HG03039 (cell line): Measurements from ENCODE around the gene NAA80.

Experiments
- ATAC-seq: cut with Tn5 transposase; IDR thresholded peaks from one replicate; pipeline ENCODE4 v1.9.1; 2021; ENCODE audit warnings: mild to moderate bottlenecking, moderate library complexity; ENCODE audit not compliant: unreplicated experiment

NAA80 gene

DNA sequence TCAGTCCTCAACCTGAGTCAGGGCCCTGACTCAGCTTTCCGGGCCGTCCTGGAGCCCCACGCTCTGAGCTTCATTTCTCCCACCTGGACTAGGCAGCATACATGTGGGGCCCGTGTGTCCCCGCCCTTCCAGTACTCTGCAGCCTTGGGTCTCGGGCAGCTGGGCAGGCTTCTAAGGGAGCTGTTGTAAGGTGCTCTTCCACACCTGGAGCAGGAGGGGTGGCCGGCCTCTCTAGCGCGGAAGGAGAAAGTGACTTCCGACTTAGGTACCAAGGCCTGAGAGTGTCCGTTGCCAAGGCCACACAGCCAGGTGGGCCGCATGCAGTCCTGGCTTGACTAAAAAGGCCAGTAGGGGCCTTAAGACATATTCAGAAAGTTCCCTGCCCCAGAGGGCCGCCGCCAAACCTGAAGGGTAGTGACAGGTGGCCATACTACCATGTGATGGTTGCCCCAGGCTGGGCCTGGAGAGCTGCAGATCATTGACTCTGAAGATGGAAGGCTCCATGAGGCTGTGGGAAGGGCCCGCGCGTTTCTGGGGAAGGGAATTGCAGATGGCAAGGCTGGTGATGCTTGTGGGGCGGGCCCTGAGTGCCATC is 39.7 kb downstream of the NAA80 start:
- peak; percentile 4 for ATAC-seq

DNA sequence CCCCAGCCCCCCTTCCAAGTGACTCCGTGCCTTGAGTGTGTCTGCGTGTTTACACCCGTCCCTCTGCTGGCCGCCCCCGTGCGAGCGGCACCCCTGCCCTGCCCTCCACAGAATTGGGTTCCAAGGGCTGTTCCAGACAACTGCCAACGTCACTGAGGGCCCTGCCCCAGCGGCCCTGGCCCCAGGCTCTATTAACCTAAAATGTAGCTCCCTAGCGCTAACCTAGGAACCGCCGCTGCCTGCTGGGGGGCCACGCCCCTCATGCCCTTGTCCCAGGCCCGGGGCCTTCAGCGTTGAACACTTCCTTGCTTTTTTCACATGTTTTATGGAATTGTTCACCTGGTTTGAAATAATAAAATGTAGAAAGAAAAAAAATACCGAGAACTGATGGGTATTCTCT is 40.2 kb downstream of the NAA80 start:
- no peak for ATAC-seq

- no peak for ATAC-seq
These were observed 41.0 kb downstream of the NAA80 start for GRCh38 chr3:50258029-50258680.

DNA sequence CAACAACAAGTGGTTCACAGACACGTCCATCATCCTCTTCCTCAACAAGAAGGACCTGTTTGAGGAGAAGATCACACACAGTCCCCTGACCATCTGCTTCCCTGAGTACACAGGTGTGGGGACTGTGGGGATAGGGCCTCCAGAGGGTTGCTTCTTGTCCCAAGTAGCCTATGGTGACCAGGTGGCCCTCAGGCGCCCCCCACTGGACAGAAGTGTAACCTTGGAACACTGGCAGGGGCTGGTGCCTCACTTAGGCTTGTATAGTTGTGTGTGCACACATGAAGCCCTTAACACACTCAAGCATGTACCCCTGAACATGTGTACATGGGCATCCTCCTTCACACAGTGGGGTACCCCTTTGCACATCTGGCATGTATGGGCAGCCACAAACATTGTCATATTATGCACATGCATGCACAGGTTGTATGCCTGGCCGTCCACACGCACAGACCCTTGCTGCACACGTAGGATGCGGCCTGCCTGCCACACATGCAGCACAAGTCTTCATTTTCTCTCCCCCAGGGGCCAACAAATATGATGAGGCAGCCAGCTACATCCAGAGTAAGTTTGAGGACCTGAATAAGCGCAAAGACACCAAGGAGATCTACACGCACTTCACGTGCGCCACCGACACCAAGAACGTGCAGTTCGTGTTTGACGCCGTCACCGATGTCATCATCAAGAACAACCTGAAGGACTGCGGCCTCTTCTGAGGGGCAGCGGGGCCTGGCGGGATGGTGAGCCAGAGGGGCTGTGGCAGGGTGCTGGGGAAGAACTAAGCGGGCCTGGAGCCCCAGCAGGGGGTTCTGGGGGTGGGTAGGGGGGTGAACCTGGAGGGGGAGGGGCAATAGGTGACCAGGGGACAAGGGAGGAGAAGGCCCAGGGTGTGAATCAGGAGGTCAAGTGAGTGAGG is 42.0 kb downstream of the NAA80 start:
- no peak for ATAC-seq

- ATAC-seq = no peak
These were observed 44.0 kb downstream of the NAA80 start for GRCh38 chr3:50255251-50255615.

DNA sequence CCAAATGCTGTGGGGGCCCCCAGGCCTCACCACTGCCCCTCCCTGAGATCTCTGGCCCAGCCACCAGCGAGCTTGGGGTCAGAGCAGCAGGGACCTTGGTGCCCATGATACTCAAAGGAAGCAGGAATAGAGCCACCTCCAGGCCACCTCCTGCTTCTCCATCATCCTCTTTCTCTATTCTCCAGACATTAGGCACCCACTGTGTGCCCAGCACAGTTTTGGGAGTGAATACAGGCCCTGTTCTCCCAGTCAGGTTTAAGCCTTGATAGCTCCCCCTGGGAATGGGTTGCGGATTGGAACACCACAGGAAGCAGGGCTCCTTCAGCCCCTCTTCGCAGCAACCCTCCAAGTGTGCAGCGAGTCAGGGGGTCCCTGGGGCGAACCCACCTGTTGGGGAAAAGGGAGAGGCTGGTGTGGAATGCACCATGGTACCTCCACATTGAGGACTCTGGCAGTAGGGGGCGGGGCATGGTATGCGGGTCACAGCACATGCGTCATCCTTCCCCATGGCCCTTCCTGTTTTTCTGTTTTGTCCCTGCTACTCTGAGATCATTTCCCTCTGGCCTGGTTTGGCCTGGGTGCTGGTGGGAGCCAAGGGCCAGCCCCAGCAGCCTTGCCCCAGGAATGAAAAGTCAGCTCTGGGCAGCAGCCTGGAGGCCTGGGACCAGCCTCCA is 44.5 kb downstream of the NAA80 start:
- no peak for ATAC-seq

- ATAC-seq = no peak
These were observed 48.0 kb downstream of the NAA80 start for GRCh38 chr3:50251220-50251619.

- no peak for ATAC-seq
These were observed 48.7 kb downstream of the NAA80 start for GRCh38 chr3:50250514-50250913.

DNA sequence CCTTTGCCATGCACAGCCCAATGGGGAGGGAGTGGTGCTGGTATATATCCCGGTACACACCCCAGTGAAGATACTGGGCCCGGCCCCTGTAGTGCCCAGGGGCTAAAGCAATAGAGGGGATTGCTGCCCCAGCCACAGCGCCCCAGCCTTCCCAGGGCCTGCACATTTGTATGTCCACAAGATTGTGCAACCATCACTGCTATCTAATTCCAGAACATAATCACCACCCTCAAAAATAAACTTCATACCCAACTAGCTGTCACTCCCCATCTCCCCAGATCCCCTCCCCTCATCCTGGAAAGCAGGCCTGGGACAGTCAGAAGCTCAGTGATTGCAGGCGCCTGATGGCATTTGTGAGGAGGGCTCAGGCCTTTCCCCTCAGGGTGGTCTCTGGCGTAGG is 49.7 kb downstream of the NAA80 start:
- ATAC-seq = no peak

GRCh38 chr3:50248387-50248786 is 50.8 kb downstream of the NAA80 start:
- ATAC-seq = no peak

DNA sequence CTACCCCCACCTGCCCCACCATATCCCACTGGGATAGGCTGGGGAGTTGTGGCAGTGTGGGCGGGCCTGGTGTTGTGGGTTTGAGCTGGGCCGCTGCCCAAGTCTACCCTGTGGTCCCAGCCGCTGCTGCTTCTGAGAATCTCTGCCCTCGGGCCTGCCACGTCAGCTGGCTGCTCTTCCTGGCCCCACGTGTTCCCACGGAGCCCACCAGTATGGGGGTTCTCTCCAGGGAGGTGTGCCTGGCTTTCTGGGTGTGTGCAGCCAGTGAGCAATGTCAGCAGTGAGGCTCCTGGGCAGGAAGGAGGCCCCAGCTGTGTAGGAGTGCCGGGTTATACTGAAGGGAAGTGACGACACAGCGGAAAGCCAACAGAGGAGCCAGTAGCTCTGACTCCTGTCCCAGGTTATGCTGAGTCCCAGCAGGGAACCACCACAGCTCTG is 52.7 kb downstream of the NAA80 start:
- peak; percentile 28 for ATAC-seq
